22Rv1 (cell line): ENCODE results near the gene F11.

ENCODE experiments used
- ZFX ChIP-seq: fragments of 450-650 bp; IDR thresholded peaks from 2 replicates; pipeline ENCODE4 v1.6.1; 2017; ENCODE audit warnings: antibody characterized with exemption, borderline replicate concordance
- TF ChIP-seq, protein P1 (sequence below): fragments of 450-650 bp; IDR thresholded peaks from 2 replicates; pipeline ENCODE4 v1.5.1; 2017; ENCODE audit warnings: mild to moderate bottlenecking

DNA sequence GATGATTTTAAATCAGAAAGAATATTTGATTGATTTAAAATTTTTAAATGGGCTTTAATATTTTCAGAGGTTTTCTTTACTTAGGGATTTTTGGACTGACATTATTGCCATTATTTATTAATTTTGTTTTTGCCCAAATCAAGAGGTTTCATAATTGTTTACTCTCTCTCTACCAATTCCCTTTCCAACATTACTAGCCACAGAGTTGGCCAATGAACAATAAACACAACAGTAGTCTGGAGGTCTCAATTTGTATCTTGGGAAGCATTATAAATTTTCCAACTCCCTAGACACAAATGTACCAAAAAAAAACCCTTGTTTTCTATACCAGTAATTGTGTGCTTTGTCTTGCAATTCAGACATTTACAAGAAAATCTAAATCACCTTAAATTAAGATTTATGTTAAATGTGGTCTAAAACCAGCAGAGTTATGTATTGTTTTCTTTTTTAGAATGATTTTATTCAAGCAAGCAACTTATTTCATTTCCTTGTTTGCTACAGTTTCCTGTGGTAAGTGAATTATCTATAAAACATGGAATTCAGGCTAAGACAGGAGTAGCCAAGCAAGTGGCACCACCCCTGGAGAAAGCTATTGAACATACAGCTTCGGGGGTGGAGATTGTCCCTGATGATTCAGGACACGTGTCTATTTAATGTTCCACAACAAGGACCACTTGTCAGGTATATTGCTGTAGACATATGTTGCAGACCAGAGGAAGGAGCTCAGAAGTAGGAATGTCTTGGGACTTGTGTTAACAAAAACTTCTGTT, 38.1 kb upstream of the F11 start:
- TF ChIP-seq, protein P1, sequence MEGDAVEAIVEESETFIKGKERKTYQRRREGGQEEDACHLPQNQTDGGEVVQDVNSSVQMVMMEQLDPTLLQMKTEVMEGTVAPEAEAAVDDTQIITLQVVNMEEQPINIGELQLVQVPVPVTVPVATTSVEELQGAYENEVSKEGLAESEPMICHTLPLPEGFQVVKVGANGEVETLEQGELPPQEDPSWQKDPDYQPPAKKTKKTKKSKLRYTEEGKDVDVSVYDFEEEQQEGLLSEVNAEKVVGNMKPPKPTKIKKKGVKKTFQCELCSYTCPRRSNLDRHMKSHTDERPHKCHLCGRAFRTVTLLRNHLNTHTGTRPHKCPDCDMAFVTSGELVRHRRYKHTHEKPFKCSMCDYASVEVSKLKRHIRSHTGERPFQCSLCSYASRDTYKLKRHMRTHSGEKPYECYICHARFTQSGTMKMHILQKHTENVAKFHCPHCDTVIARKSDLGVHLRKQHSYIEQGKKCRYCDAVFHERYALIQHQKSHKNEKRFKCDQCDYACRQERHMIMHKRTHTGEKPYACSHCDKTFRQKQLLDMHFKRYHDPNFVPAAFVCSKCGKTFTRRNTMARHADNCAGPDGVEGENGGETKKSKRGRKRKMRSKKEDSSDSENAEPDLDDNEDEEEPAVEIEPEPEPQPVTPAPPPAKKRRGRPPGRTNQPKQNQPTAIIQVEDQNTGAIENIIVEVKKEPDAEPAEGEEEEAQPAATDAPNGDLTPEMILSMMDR = no peak
- TF ChIP-seq ZFX = no peak
